K562 (cell line): Measurements from ENCODE around the gene SPAM1. TPM values are rescaled to one million over a fixed set of nuclear protein-coding genes. Genes with fewer than 3 reads are reported as not detected.

Experiments used
- CREM ChIP-seq: IDR thresholded peaks from 2 replicates; pipeline ENCODE4 v1.6.1; 2014; ENCODE audit warnings: antibody characterized with exemption, low read depth
- FOXA1 ChIP-seq: fragments of 450-650 bp; IDR thresholded peaks from 2 replicates; pipeline ENCODE4 v1.6.1; 2016; ENCODE audit warnings: mild to moderate bottlenecking, borderline replicate concordance
- NBN ChIP-seq: fragments of 450-650 bp; IDR thresholded peaks from 2 replicates; pipeline ENCODE4 v1.6.1; 2016; ENCODE audit warnings: low read depth, mild to moderate bottlenecking
- PCBP2 ChIP-seq: fragments of 200-400 bp; formaldehyde crosslinking; IDR thresholded peaks from 2 replicates; pipeline ENCODE4 v1.6.1; 2018; ENCODE audit warnings: low read length, low read depth, mild to moderate bottlenecking, moderate library complexity; ENCODE audit not compliant: poor library complexity, severe bottlenecking
- PHF8 ChIP-seq: fragments of 200-600 bp; sonication (generic); IDR thresholded peaks from 2 replicates; pipeline ENCODE4 v1.6.1; 2012; ENCODE audit warnings: mixed run types, mild to moderate bottlenecking, inconsistent platforms, low read length, moderate library complexity, borderline replicate concordance
- TFAM ChIP-seq: fragments of 250-450 bp; sonication (Bioruptor Pico); conservative IDR thresholded peaks from 2 replicates; pipeline ENCODE4 v1.5.0; 2021; ENCODE audit warnings: mild to moderate bottlenecking, moderate library complexity
- YY1 ChIP-seq, 3 experiments: IDR thresholded peaks; 2 replicates each; pipeline ENCODE4 v1.6.1; 2011; ENCODE audit warnings: low read length in 2 of 3, mild to moderate bottlenecking in 2 of 3, moderate library complexity in 2 of 3, borderline replicate concordance in 1 of 3, control low read depth in 1 of 3, low read depth in 1 of 3; ENCODE audit not compliant: insufficient read depth in 3 of 3, insufficient replicate concordance in 2 of 3, control insufficient read depth in 1 of 3, insufficient read length in 1 of 3; ENCODE audit errors: extremely low read depth in 1 of 3
- ZNF282 ChIP-seq: sonication (generic); formaldehyde crosslinking; IDR thresholded peaks from 2 replicates; pipeline ENCODE4 v1.8.1; 2023; ENCODE audit warnings: missing genetic modification reagents
- ZNF311 ChIP-seq: fragments of 250-450 bp; sonication (Bioruptor Pico); IDR thresholded peaks from 2 replicates; pipeline ENCODE4 v1.4.0; 2020; ENCODE audit warnings: mild to moderate bottlenecking, moderate library complexity
- polyA plus RNA-seq, 8 experiments: library from polyadenylated mRNA; depleted of rRNA in 4 of 8; stranded (reverse) in 5 of 8; unstranded in 3 of 8; fragments of >200 nt; fragmentation: Nextera tagmentation in 2 of 8; fragmentation: Illumina TruSeq in 1 of 8; extraction: Ambion mirVana in 2 of 8; extraction: Trizol in 1 of 8; gene quantifications; 2 replicates each; pipeline versions ENCODE4 v1.2.1 to v1.2.3, GENCODE V29; 2011 to 2014; ENCODE audit warnings: inconsistent platforms in 1 of 8, missing spikeins in 1 of 8
- total RNA-seq, 7 experiments: library from RNA; depleted of rRNA in 6 of 7; stranded (reverse); fragments of >200 nt in 6 of 7; fragmentation: Illumina TruSeq in 2 of 7; extraction: Trizol in 2 of 7; gene quantifications; 2 replicates each; pipeline versions ENCODE4 v1.2.1 to v1.2.3, GENCODE V29; 2011 to 2021; ENCODE audit warnings: low replicate concordance in 1 of 7
- TF ChIP-seq, protein P1 (sequence below): fragments of 450-650 bp; IDR thresholded peaks from 2 replicates; pipeline ENCODE4 v1.6.1; 2016; ENCODE audit warnings: antibody characterized with exemption
- TF ChIP-seq, protein P2 (sequence below), 3 experiments: IDR thresholded peaks in 2 of 3; conservative IDR thresholded peaks in 1 of 3; 2 replicates each; pipeline ENCODE4 v1.5.1; 2011 to 2012; ENCODE audit warnings: low read length in 3 of 3, mild to moderate bottlenecking in 3 of 3, control low read depth in 2 of 3, improper control_type of control experiment in 1 of 3, inconsistent platforms in 1 of 3, low read depth in 1 of 3, mixed read lengths in 1 of 3, moderate library complexity in 1 of 3; ENCODE audit not compliant: insufficient read depth in 2 of 3
- TF ChIP-seq, protein P3 (sequence below): fragments of 450-650 bp; IDR thresholded peaks from 2 replicates; pipeline ENCODE4 v1.6.1; 2016; ENCODE audit warnings: mild to moderate bottlenecking, moderate library complexity

The SPAM1 gene
- total and polyA plus RNA-seq, 9 of the 15 experiments (the other 6 are each of a cell fraction or from before 2014, with no cell fraction given) = not detected

DNA sequence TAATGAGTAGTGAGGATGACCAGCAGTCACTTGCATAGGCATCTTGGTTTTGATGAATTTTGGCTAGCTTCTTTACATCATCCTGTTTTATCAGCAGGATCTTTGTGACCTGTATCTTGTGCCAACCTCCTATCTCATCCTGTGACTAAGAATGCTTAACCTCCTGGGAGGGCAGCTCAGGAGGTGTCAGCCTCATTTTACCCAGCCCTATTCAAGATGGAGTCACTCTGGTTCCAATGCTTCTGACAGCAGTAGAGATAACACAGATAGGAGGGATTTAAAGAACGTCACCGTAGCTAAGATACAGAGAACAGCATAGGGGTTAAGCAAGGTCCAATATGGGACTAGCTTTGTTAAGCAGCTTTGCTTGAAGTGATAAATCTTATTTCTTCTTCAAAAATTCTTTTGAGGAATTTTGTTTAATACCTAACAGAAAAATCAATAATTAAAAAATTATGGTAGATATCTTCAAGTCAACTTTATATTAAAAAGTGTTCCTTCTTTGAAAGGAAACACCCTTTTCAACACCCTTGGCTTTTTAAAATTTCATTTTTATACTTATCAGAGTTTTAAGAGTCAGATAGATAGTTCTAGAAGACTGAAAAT, 68.0 kb downstream of the SPAM1 start (continued):
- TF ChIP-seq, protein P1, sequence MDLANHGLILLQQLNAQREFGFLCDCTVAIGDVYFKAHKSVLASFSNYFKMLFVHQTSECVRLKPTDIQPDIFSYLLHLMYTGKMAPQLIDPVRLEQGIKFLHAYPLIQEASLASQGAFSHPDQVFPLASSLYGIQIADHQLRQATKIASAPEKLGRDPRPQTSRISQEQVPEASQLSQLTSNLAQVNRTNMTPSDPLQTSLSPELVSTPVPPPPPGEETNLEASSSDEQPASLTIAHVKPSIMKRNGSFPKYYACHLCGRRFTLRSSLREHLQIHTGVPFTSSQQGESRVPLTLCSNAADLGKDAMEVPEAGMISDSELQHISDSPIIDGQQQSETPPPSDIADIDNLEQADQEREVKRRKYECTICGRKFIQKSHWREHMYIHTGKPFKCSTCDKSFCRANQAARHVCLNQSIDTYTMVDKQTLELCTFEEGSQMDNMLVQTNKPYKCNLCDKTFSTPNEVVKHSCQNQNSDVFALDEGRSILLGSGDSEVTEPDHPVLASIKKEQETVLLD = no peak
- TF ChIP-seq CREM (no peak), YY1 (IDR thresholded peaks at IDR 0.05; ENCODE audit: borderline replicate concordance in 1 of 3, control insufficient read depth in 1 of 3, extremely low read depth in 1 of 3, insufficient read depth in 3 of 3, insufficient read length in 1 of 3, insufficient replicate concordance in 2 of 3, low read depth in 1 of 3, low read length in 2 of 3) (no peak), NBN (no peak), PCBP2 (no peak), FOXA1 (no peak), TFAM (CRISPR knock-in tag) (no peak), PHF8 (no peak), ZNF282 (CRISPR knock-in tag) (no peak), ZNF311 (CRISPR knock-in tag) (no peak)
- TF ChIP-seq, protein P2, sequence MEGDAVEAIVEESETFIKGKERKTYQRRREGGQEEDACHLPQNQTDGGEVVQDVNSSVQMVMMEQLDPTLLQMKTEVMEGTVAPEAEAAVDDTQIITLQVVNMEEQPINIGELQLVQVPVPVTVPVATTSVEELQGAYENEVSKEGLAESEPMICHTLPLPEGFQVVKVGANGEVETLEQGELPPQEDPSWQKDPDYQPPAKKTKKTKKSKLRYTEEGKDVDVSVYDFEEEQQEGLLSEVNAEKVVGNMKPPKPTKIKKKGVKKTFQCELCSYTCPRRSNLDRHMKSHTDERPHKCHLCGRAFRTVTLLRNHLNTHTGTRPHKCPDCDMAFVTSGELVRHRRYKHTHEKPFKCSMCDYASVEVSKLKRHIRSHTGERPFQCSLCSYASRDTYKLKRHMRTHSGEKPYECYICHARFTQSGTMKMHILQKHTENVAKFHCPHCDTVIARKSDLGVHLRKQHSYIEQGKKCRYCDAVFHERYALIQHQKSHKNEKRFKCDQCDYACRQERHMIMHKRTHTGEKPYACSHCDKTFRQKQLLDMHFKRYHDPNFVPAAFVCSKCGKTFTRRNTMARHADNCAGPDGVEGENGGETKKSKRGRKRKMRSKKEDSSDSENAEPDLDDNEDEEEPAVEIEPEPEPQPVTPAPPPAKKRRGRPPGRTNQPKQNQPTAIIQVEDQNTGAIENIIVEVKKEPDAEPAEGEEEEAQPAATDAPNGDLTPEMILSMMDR (IDR thresholded peaks at IDR 0.05 in 2 of 3, conservative IDR thresholded peaks at IDR 0.05 in 1 of 3; ENCODE audit: insufficient read depth in 2 of 3, low read depth in 1 of 3, low read length in 3 of 3) = no peak
- TF ChIP-seq, protein P3, sequence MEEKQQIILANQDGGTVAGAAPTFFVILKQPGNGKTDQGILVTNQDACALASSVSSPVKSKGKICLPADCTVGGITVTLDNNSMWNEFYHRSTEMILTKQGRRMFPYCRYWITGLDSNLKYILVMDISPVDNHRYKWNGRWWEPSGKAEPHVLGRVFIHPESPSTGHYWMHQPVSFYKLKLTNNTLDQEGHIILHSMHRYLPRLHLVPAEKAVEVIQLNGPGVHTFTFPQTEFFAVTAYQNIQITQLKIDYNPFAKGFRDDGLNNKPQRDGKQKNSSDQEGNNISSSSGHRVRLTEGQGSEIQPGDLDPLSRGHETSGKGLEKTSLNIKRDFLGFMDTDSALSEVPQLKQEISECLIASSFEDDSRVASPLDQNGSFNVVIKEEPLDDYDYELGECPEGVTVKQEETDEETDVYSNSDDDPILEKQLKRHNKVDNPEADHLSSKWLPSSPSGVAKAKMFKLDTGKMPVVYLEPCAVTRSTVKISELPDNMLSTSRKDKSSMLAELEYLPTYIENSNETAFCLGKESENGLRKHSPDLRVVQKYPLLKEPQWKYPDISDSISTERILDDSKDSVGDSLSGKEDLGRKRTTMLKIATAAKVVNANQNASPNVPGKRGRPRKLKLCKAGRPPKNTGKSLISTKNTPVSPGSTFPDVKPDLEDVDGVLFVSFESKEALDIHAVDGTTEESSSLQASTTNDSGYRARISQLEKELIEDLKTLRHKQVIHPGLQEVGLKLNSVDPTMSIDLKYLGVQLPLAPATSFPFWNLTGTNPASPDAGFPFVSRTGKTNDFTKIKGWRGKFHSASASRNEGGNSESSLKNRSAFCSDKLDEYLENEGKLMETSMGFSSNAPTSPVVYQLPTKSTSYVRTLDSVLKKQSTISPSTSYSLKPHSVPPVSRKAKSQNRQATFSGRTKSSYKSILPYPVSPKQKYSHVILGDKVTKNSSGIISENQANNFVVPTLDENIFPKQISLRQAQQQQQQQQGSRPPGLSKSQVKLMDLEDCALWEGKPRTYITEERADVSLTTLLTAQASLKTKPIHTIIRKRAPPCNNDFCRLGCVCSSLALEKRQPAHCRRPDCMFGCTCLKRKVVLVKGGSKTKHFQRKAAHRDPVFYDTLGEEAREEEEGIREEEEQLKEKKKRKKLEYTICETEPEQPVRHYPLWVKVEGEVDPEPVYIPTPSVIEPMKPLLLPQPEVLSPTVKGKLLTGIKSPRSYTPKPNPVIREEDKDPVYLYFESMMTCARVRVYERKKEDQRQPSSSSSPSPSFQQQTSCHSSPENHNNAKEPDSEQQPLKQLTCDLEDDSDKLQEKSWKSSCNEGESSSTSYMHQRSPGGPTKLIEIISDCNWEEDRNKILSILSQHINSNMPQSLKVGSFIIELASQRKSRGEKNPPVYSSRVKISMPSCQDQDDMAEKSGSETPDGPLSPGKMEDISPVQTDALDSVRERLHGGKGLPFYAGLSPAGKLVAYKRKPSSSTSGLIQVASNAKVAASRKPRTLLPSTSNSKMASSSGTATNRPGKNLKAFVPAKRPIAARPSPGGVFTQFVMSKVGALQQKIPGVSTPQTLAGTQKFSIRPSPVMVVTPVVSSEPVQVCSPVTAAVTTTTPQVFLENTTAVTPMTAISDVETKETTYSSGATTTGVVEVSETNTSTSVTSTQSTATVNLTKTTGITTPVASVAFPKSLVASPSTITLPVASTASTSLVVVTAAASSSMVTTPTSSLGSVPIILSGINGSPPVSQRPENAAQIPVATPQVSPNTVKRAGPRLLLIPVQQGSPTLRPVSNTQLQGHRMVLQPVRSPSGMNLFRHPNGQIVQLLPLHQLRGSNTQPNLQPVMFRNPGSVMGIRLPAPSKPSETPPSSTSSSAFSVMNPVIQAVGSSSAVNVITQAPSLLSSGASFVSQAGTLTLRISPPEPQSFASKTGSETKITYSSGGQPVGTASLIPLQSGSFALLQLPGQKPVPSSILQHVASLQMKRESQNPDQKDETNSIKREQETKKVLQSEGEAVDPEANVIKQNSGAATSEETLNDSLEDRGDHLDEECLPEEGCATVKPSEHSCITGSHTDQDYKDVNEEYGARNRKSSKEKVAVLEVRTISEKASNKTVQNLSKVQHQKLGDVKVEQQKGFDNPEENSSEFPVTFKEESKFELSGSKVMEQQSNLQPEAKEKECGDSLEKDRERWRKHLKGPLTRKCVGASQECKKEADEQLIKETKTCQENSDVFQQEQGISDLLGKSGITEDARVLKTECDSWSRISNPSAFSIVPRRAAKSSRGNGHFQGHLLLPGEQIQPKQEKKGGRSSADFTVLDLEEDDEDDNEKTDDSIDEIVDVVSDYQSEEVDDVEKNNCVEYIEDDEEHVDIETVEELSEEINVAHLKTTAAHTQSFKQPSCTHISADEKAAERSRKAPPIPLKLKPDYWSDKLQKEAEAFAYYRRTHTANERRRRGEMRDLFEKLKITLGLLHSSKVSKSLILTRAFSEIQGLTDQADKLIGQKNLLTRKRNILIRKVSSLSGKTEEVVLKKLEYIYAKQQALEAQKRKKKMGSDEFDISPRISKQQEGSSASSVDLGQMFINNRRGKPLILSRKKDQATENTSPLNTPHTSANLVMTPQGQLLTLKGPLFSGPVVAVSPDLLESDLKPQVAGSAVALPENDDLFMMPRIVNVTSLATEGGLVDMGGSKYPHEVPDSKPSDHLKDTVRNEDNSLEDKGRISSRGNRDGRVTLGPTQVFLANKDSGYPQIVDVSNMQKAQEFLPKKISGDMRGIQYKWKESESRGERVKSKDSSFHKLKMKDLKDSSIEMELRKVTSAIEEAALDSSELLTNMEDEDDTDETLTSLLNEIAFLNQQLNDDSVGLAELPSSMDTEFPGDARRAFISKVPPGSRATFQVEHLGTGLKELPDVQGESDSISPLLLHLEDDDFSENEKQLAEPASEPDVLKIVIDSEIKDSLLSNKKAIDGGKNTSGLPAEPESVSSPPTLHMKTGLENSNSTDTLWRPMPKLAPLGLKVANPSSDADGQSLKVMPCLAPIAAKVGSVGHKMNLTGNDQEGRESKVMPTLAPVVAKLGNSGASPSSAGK = no peak
